HUES6 (cell line): ENCODE results near the gene TEX12.

Source experiments
- H3K27ac ChIP-seq: 2 replicates; pipeline ENCODE4 v1.7.0; 2013; ENCODE audit warnings: low read depth, mild to moderate bottlenecking, low read length, inconsistent platforms
- H3K27me3 ChIP-seq: 2 replicates; pipeline ENCODE4 v1.6.1; 2013; ENCODE audit warnings: low read length; ENCODE audit not compliant: control insufficient read depth, insufficient read depth
- H3K36me3 ChIP-seq: 2 replicates; pipeline ENCODE4 v1.6.1; 2013; ENCODE audit warnings: low read length; ENCODE audit not compliant: control insufficient read depth, insufficient read depth
- H3K4me1 ChIP-seq: 2 replicates; pipeline ENCODE4 v1.6.1; 2013; ENCODE audit warnings: low read length; ENCODE audit not compliant: control insufficient read depth, insufficient read depth
- H3K4me3 ChIP-seq: 2 replicates; pipeline ENCODE4 v1.5.1; 2013; ENCODE audit warnings: low read depth, low read length
- H3K9ac ChIP-seq: one replicate; pipeline ENCODE4 v1.6.1; 2013; ENCODE audit warnings: mild to moderate bottlenecking, low read length
- H3K9me3 ChIP-seq: 2 replicates; pipeline ENCODE4 v1.6.1; 2013; ENCODE audit warnings: low read depth, low read length; ENCODE audit not compliant: control insufficient read depth, insufficient read depth

TEX12 gene

GRCh38 chr11:112213753-112214152 is 46.6 kb downstream of the TEX12 start:
- H3K9me3 ChIP-seq, result no peaks in the 10 kb centered on the region; the same call in 1 of the 2 replicates
- H3K27ac ChIP-seq, result no peak overlapping the region
- H3K4me1 ChIP-seq, result no peaks in the 10 kb centered on the region
- H3K9ac ChIP-seq, result no peak overlapping the region
- H3K27me3 ChIP-seq, result no peaks in the 10 kb centered on the region
- no peaks in the 10 kb centered on the region for H3K36me3 ChIP-seq
- H3K4me3 ChIP-seq, result no peak overlapping the region

GRCh38 chr11:112215621-112216020 is 48.4 kb downstream of the TEX12 start:
- Histone ChIP-seq H3K4me1 (no peaks in the 10 kb centered on the region), H3K27me3 (no peaks in the 10 kb centered on the region), H3K27ac (no peak overlapping the region), H3K4me3 (no peak overlapping the region), H3K9me3 (no peaks in the 10 kb centered on the region; the same call in 1 of the 2 replicates), H3K9ac (no peak overlapping the region), H3K36me3 (no peaks in the 10 kb centered on the region)

GRCh38 chr11:112216561-112217105 is 49.5 kb downstream of the TEX12 start:
- Histone ChIP-seq H3K27ac (no peak overlapping the region), H3K36me3 (no peaks in the 10 kb centered on the region), H3K9me3 (no peaks in the 10 kb centered on the region; the same call in 1 of the 2 replicates), H3K4me3 (no peak overlapping the region), H3K27me3 (no peaks in the 10 kb centered on the region), H3K4me1 (no peaks in the 10 kb centered on the region), H3K9ac (no peak overlapping the region)

- Histone ChIP-seq H3K9ac (no peak overlapping the region), H3K4me3 (no peak overlapping the region), H3K27me3 (peaks cover 10% of the 10 kb centered on the region; the same call in 1 of the 2 replicates), H3K27ac (no peak overlapping the region), H3K36me3 (no peaks in the 10 kb centered on the region), H3K9me3 (no peaks in the 10 kb centered on the region; the same call in 1 of the 2 replicates), H3K4me1 (no peaks in the 10 kb centered on the region)
These were observed 52.5 kb downstream of the TEX12 start for GRCh38 chr11:112219476-112220232.

- Histone ChIP-seq H3K27me3 (peaks cover 10% of the 10 kb centered on the region; the same call in 1 of the 2 replicates), H3K36me3 (no peaks in the 10 kb centered on the region), H3K4me1 (no peaks in the 10 kb centered on the region), H3K4me3 (no peak overlapping the region), H3K9me3 (no peaks in the 10 kb centered on the region; the same call in 1 of the 2 replicates), H3K27ac (no peak overlapping the region), H3K9ac (no peak overlapping the region)
These were observed 54.2 kb downstream of the TEX12 start for GRCh38 chr11:112221274-112221835.
